A549 (cell line): ENCODE measurements around the gene XPR1. TPM values are rescaled to one million over a fixed set of nuclear protein-coding genes. Genes with fewer than 3 reads are reported as not detected.

Experiments
- ATAC-seq, 2 experiments: fragments of 200-7000 bp in 1 of 2; fragments of >200 bp in 1 of 2; cut with Nextera tagmentation in 1 of 2; cut with Tn5 transposase in 1 of 2; 3 replicates each; pipeline versions ENCODE4 v1.8.0 to v1.9.1; 2018 to 2020; ENCODE audit warnings: mild to moderate bottlenecking in 1 of 2, moderate library complexity in 1 of 2
- CTCF ChIA-PET: fragments of 300-600 bp; sonication (Branson Sonifier 250); formaldehyde crosslinking; extraction: SDS; loops from one replicate; lab custom pipeline; 2021; ENCODE audit warnings: antibody characterized with exemption, inconsistent platforms; lab: Yijun Ruan, JAX
- POLR2A ChIA-PET: fragments of 350-600 bp; formaldehyde crosslinking; extraction: SDS; loops from one replicate; lab custom pipeline; 2021; ENCODE audit warnings: antibody characterized with exemption, inconsistent platforms; lab: Yijun Ruan, JAX
- DNase-seq, 2 experiments: peaks; one replicate each; pipeline versions ENCODE4 v3.0.0 to v3.0.0-alpha.2; 2011 to 2016; ENCODE audit warnings: low read depth in 1 of 2, low spot score in 1 of 2
- FAIRE-seq: peaks from 2 replicates; lab custom pipeline; 2011; peaks lifted over from hg19 to GRCh38; lab: Jason Lieb, UNC
- H3K27ac ChIP-seq, 2 experiments: fragments of >200 bp; sonication (Bioruptor Twin); formaldehyde crosslinking; 3 replicates each; pipeline ENCODE4 v1.5.1; 2016 to 2017
- H3K4me1 ChIP-seq: fragments of >200 bp; sonication (Bioruptor Twin); formaldehyde crosslinking; 3 replicates; pipeline ENCODE4 v1.6.1; 2016
- H3K4me2 ChIP-seq: fragments of >200 bp; sonication (Bioruptor Twin); formaldehyde crosslinking; 3 replicates; pipeline ENCODE4 v1.6.1; 2016
- H3K4me3 ChIP-seq: fragments of >200 bp; sonication (Bioruptor Twin); formaldehyde crosslinking; 3 replicates; pipeline ENCODE4 v1.5.1; 2016
- H3K9me3 ChIP-seq: fragments of >200 bp; sonication (Bioruptor Twin); formaldehyde crosslinking; 3 replicates; pipeline ENCODE4 v1.6.1; 2016
- BHLHE40 ChIP-seq: IDR thresholded peaks from 2 replicates; pipeline ENCODE4 v1.6.1; 2012; ENCODE audit warnings: low read depth, low read length, inconsistent platforms
- CBX8 ChIP-seq: fragments of 200-600 bp; sonication (generic); IDR thresholded peaks from 2 replicates; pipeline ENCODE4 v1.6.1; 2016
- CEBPB ChIP-seq, 2 experiments: fragments of >200 bp in 1 of 2; sonication (Bioruptor Twin) in 1 of 2; formaldehyde crosslinking in 1 of 2; IDR thresholded peaks; 2 replicates each; pipeline ENCODE4 v1.6.1; 2012 to 2016
- CHD2 ChIP-seq: fragments of 150-350 bp; IDR thresholded peaks from 2 replicates; pipeline ENCODE4 v1.6.1; 2014; ENCODE audit warnings: low read length; ENCODE audit not compliant: partially characterized antibody
- CHD4 ChIP-seq: fragments of 200-600 bp; sonication (generic); IDR thresholded peaks from 2 replicates; pipeline ENCODE4 v1.6.1; 2016; ENCODE audit warnings: antibody characterized with exemption, mild to moderate bottlenecking, borderline replicate concordance
- CTCF ChIP-seq: fragments of >200 bp; sonication (Bioruptor Twin); formaldehyde crosslinking; IDR thresholded peaks from 3 replicates; pipeline ENCODE4 v1.5.1; 2016
- EHMT2 ChIP-seq: fragments of 200-600 bp; sonication (generic); IDR thresholded peaks from 2 replicates; pipeline ENCODE4 v1.6.1; 2016; ENCODE audit warnings: antibody characterized with exemption, low read depth, mild to moderate bottlenecking, moderate library complexity
- HOXA7 ChIP-seq: fragments of 250-450 bp; sonication (Bioruptor Pico); IDR thresholded peaks from 2 replicates; pipeline ENCODE4 v1.5.0; 2020; ENCODE audit warnings: mild to moderate bottlenecking, moderate library complexity
- HOXB13 ChIP-seq: fragments of 250-450 bp; sonication (Bioruptor Pico); IDR thresholded peaks from 2 replicates; pipeline ENCODE4 v1.5.0; 2020; ENCODE audit warnings: low read depth, mild to moderate bottlenecking, moderate library complexity
- JUNB ChIP-seq: fragments of >200 bp; sonication (Bioruptor Twin); formaldehyde crosslinking; IDR thresholded peaks from 2 replicates; pipeline ENCODE4 v1.6.1; 2016
- KDM1A ChIP-seq: fragments of 200-600 bp; sonication (generic); IDR thresholded peaks from 2 replicates; pipeline ENCODE4 v1.6.1; 2016; ENCODE audit warnings: low read depth, mild to moderate bottlenecking
- MAFK ChIP-seq: fragments of 450-650 bp; IDR thresholded peaks from 2 replicates; pipeline ENCODE4 v1.6.1; 2014; ENCODE audit not compliant: partially characterized antibody
- MYC ChIP-seq: IDR thresholded peaks from 2 replicates; pipeline ENCODE4 v1.6.1; 2012; ENCODE audit warnings: mild to moderate bottlenecking, inconsistent platforms, low read length, improper control_type of control experiment, borderline replicate concordance
- NPAS2 ChIP-seq: fragments of 250-450 bp; sonication (Bioruptor Pico); IDR thresholded peaks from 2 replicates; pipeline ENCODE4 v1.8.0; 2022; ENCODE audit warnings: mild to moderate bottlenecking, moderate library complexity, borderline replicate concordance
- PHF8 ChIP-seq: fragments of 200-600 bp; sonication (generic); IDR thresholded peaks from 2 replicates; pipeline ENCODE4 v1.6.1; 2016; ENCODE audit warnings: low read depth, mild to moderate bottlenecking, antibody characterized with exemption, moderate library complexity, borderline replicate concordance
- POLR2A ChIP-seq: IDR thresholded peaks from 2 replicates; pipeline ENCODE4 v1.6.1; 2012; ENCODE audit warnings: mild to moderate bottlenecking, low read length
- RAD21 ChIP-seq, 2 experiments: fragments of >200 bp in 1 of 2; sonication (Bioruptor Twin) in 1 of 2; formaldehyde crosslinking in 1 of 2; IDR thresholded peaks in 1 of 2; conservative IDR thresholded peaks in 1 of 2; 2 replicates in 1 of 2; 3 replicates in 1 of 2; pipeline ENCODE4 v1.6.1; 2012 to 2018; ENCODE audit warnings: inconsistent platforms in 1 of 2
- SMC3 ChIP-seq: fragments of >200 bp; sonication (Bioruptor Twin); formaldehyde crosslinking; IDR thresholded peaks from 3 replicates; pipeline ENCODE4 v1.6.1; 2018; ENCODE audit warnings: inconsistent platforms
- ZSCAN20 ChIP-seq: fragments of 250-450 bp; sonication (Bioruptor Pico); IDR thresholded peaks from 2 replicates; pipeline ENCODE4 v1.8.0; 2022; ENCODE audit warnings: mild to moderate bottlenecking, moderate library complexity
- WGBS: methylation state at CpG from one replicate; pipeline ENCODE4 v1.1.6; 2017; ENCODE audit errors: missing lambda C conversion rate; 5-methylcytosine and 5-hydroxymethylcytosine counted together
- polyA plus RNA-seq, 4 experiments: library from polyadenylated mRNA; depleted of rRNA in 3 of 4; stranded (reverse); fragments of >200 nt; fragmentation: RNase III in 1 of 4; extraction: RNeasy Plus Mini Kit Qiagen cat#74134 plus additional on column Dnase treatment in 1 of 4; gene quantifications; 2 replicates in 3 of 4; 3 replicates in 1 of 4; pipeline ENCODE4 v1.2.3, GENCODE V29; 2011 to 2017
- TF ChIP-seq, protein P1 (sequence below): fragments of 450-650 bp; IDR thresholded peaks from 2 replicates; pipeline ENCODE4 v1.6.1; 2014; ENCODE audit warnings: antibody characterized with exemption
- TF ChIP-seq, protein P2 (sequence below): fragments of 250-450 bp; sonication (Bioruptor Pico); IDR thresholded peaks from 2 replicates; pipeline ENCODE4 v1.5.0; 2021; ENCODE audit warnings: mild to moderate bottlenecking, moderate library complexity, borderline replicate concordance

The XPR1 gene
- polyA plus RNA-seq, 2 of the 4 experiments (the other 2 are of a cell fraction) = 37.5 to 86.1 TPM

GRCh38 chr1:180623579-180624347 lies 8.1 kb upstream of the XPR1 start:
- WGBS = 73% methylated on average over 3 of the region's 3 CpGs
- TF ChIP-seq HOXA7 (CRISPR knock-in tag) (no peak), RAD21 (conservative IDR thresholded peaks at IDR 0.05 in 1 of 2, IDR thresholded peaks at IDR 0.05 in 1 of 2) (peak; percentile 39 to 49; a peak in 3 of 5 replicates), MYC (no peak), EHMT2 (no peak), HOXB13 (no peak), CTCF (peak; percentile 31; the same call in 1 of the 3 replicates), CHD4 (no peak)
- TF ChIP-seq, protein P1, sequence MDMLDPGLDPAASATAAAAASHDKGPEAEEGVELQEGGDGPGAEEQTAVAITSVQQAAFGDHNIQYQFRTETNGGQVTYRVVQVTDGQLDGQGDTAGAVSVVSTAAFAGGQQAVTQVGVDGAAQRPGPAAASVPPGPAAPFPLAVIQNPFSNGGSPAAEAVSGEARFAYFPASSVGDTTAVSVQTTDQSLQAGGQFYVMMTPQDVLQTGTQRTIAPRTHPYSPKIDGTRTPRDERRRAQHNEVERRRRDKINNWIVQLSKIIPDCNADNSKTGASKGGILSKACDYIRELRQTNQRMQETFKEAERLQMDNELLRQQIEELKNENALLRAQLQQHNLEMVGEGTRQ = no peak
- Histone ChIP-seq H3K9me3 (no peaks in the 10 kb centered on the region), H3K4me1 (peaks cover 7% of the 10 kb centered on the region; the same call in 1 of the 3 replicates), H3K4me3 (no peak overlapping the region), H3K27ac (no peak overlapping the region), H3K4me2 (no peak overlapping the region)
- FAIRE-seq = no peak
- ChIA-PET POLR2A (no interaction called here), CTCF (interaction anchor here (2.0 kb wide), 1 partner anchor 240 kb away, joined by 5 read pairs; no protein-coding TSS in a partner anchor)
- peak; percentile 35 to 42 for DNase-seq
- peak; percentile 83 to 86; a peak in 5 of 6 replicates for ATAC-seq

DNA sequence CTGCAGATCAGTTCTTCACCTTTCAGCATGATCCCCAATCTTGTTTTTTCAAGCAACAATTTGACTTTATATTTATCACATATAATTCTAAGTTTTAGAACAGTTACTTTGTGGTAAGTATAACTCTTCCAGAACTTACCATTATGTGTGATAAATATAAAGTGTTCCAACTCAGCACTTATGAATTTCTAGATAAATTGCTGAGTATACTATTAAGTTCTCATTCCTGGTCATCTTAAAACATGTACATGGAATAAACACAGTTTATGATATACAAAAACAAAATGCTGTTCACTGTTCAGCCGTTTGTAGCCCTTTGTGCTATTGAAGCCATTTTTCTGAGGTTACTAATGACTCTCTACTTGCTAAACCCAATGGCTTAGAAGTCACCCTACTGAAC lies 5.1 kb upstream of the XPR1 start:
- ChIA-PET POLR2A (no interaction called here), CTCF (interaction anchor here (1.0 to 1.3 kb wide), 3 partner anchors 7 to 236 kb away, joined by 3 to 5 read pairs (median 3); no protein-coding TSS in a partner anchor)
- H3K4me3 ChIP-seq = no peak overlapping the region
- H3K27ac ChIP-seq = no peak overlapping the region
- no peak for ATAC-seq
- TF ChIP-seq KDM1A = no peak
- peak; percentile 50 for TF ChIP-seq MAFK
- TF ChIP-seq, protein P2, sequence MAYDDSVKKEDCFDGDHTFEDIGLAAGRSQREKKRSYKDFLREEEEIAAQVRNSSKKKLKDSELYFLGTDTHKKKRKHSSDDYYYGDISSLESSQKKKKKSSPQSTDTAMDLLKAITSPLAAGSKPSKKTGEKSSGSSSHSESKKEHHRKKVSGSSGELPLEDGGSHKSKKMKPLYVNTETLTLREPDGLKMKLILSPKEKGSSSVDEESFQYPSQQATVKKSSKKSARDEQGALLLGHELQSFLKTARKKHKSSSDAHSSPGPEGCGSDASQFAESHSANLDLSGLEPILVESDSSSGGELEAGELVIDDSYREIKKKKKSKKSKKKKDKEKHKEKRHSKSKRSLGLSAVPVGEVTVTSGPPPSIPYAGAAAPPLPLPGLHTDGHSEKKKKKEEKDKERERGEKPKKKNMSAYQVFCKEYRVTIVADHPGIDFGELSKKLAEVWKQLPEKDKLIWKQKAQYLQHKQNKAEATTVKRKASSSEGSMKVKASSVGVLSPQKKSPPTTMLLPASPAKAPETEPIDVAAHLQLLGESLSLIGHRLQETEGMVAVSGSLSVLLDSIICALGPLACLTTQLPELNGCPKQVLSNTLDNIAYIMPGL = no peak
- TF ChIP-seq, protein P1 = no peak
- TF ChIP-seq JUNB = no peak
- TF ChIP-seq CEBPB (IDR thresholded peaks at IDR 0.05) = no peak
- 7% methylated on average over 1 of the region's 1 CpG for WGBS
- DNase-seq = no peak
- no peak for FAIRE-seq
- H3K4me1 ChIP-seq = peaks cover 13% of the 10 kb centered on the region
- no peaks in the 10 kb centered on the region for H3K9me3 ChIP-seq
- H3K4me2 ChIP-seq = no peak overlapping the region

- DNase-seq (no peak), FAIRE-seq (no peak), ATAC-seq (no peak)
- 79% methylated on average over 1 of the region's 1 CpG for WGBS
- Histone ChIP-seq H3K4me3 (no peak overlapping the region), H3K4me1 (peaks cover 13% of the 10 kb centered on the region), H3K9me3 (no peaks in the 10 kb centered on the region), H3K27ac (no peak overlapping the region), H3K4me2 (no peak overlapping the region)
- TF ChIP-seq ZSCAN20 (CRISPR knock-in tag) (no peak), POLR2A (no peak), CBX8 (no peak), SMC3 (no peak), CHD2 (no peak), PHF8 (no peak), NPAS2 (CRISPR knock-in tag) (no peak), BHLHE40 (no peak)
- ChIA-PET POLR2A (no interaction called here), CTCF (interaction anchor here (0.9 to 1.3 kb wide), 5 partner anchors 8 to 235 kb away, joined by 3 to 5 read pairs (median 3); no protein-coding TSS in a partner anchor)
Observed at GRCh38 chr1:180627411-180627810, 4.4 kb upstream of the XPR1 start.
